DOHH2 (cell line): Measurements from ENCODE around the gene ICE2.

Experiments used
- H3F3A ChIP-seq: fragments of 200-600 bp; sonication (generic), shearing (Covaris generic); 2 replicates; pipeline ENCODE4 v1.6.0; 2016; ENCODE audit warnings: antibody characterized with exemption, mild to moderate bottlenecking; ENCODE audit not compliant: control insufficient read depth, insufficient read depth
- H3K27ac ChIP-seq: fragments of 200-600 bp; sonication (generic); 2 replicates; pipeline ENCODE4 v1.5.1; 2014; ENCODE audit warnings: low read depth, mild to moderate bottlenecking, low read length, moderate library complexity
- H3K27me3 ChIP-seq: fragments of 200-600 bp; sonication (generic); 2 replicates; pipeline ENCODE4 v1.6.1; 2014; ENCODE audit warnings: mild to moderate bottlenecking, low read length, mixed read lengths; ENCODE audit not compliant: control insufficient read depth
- H3K36me3 ChIP-seq: fragments of 200-600 bp; sonication (generic); 2 replicates; pipeline ENCODE4 v1.6.1; 2014; ENCODE audit warnings: mild to moderate bottlenecking, low read length, moderate library complexity, mixed read lengths; ENCODE audit not compliant: control insufficient read depth
- H3K4me1 ChIP-seq: fragments of 200-600 bp; sonication (generic); 2 replicates; pipeline ENCODE4 v1.6.1; 2014; ENCODE audit warnings: mild to moderate bottlenecking, low read length, mixed read lengths; ENCODE audit not compliant: control insufficient read depth
- H3K4me2 ChIP-seq: fragments of 200-600 bp; sonication (generic); 2 replicates; pipeline ENCODE4 v1.6.0; 2014; ENCODE audit warnings: mild to moderate bottlenecking, low read length, moderate library complexity
- H3K4me3 ChIP-seq: fragments of 200-600 bp; sonication (generic); 2 replicates; pipeline ENCODE4 v1.5.1; 2014; ENCODE audit warnings: mild to moderate bottlenecking, low read length, mixed read lengths
- H3K79me2 ChIP-seq: fragments of 200-600 bp; sonication (generic); 2 replicates; pipeline ENCODE4 v1.6.1; 2014; ENCODE audit warnings: mild to moderate bottlenecking, low read length, mixed read lengths; ENCODE audit not compliant: control insufficient read depth
- H3K9me2 ChIP-seq: fragments of 200-600 bp; sonication (generic); replicated peaks from 2 replicates; pipeline ENCODE4 v1.6.1; 2014; ENCODE audit warnings: mild to moderate bottlenecking, low read length, mixed read lengths; ENCODE audit not compliant: control insufficient read depth
- H3K9me3 ChIP-seq: fragments of 200-600 bp; sonication (generic); 2 replicates; pipeline ENCODE4 v1.6.1; 2014; ENCODE audit warnings: antibody characterized with exemption, low read length, mixed read lengths; ENCODE audit not compliant: control insufficient read depth, insufficient read depth
- H4K20me1 ChIP-seq: fragments of 200-600 bp; sonication (generic); 2 replicates; pipeline ENCODE4 v1.6.0; 2014; ENCODE audit warnings: low read depth, mild to moderate bottlenecking, antibody characterized with exemption, low read length, moderate library complexity; ENCODE audit not compliant: control insufficient read depth, insufficient read depth
- CTCF ChIP-seq: fragments of 200-600 bp; sonication (generic); IDR thresholded peaks from one replicate; pipeline ENCODE4 v1.5.1; 2014; ENCODE audit warnings: antibody characterized with exemption, mild to moderate bottlenecking, low read depth, low read length; ENCODE audit not compliant: poor library complexity, severe bottlenecking
- EZH2phosphoT487 ChIP-seq: fragments of 200-600 bp; sonication (generic); IDR thresholded peaks from 2 replicates; pipeline ENCODE4 v1.6.1; 2017; ENCODE audit warnings: borderline replicate concordance, mild to moderate bottlenecking, antibody characterized with exemption, low read length, moderate library complexity, mixed read lengths

ICE2 gene

GRCh38 chr15:60512937-60513336, 34.0 kb upstream of the ICE2 start:
- Histone ChIP-seq H3K4me1 (no peaks in the 10 kb centered on the region), H3K79me2 (no peaks in the 10 kb centered on the region), H3K9me3 (no peaks in the 10 kb centered on the region), H3K4me3 (no peak overlapping the region), H3F3A (no peaks in the 10 kb centered on the region), H3K36me3 (no peaks in the 10 kb centered on the region), H3K9me2 (no peaks in the 10 kb centered on the region), H3K27ac (no peak overlapping the region), H3K27me3 (peaks cover 4% of the 10 kb centered on the region), H4K20me1 (no peaks in the 10 kb centered on the region), H3K4me2 (no peak overlapping the region)
- TF ChIP-seq CTCF: no peak
- no peak for TF ChIP-seq EZH2phosphoT487

GRCh38 chr15:60511351-60512031, 32.5 kb upstream of the ICE2 start:
- Histone ChIP-seq H3K79me2 (no peaks in the 10 kb centered on the region), H3K9me2 (no peaks in the 10 kb centered on the region), H3K27ac (no peak overlapping the region), H3K4me1 (peaks cover 3% of the 10 kb centered on the region; the same call in 1 of the 2 replicates), H3K36me3 (no peaks in the 10 kb centered on the region), H3K4me3 (no peak overlapping the region), H3K27me3 (peaks cover 4% of the 10 kb centered on the region), H3K9me3 (no peaks in the 10 kb centered on the region), H4K20me1 (no peaks in the 10 kb centered on the region), H3K4me2 (no peak overlapping the region), H3F3A (no peaks in the 10 kb centered on the region)
- no peak for TF ChIP-seq CTCF
- TF ChIP-seq EZH2phosphoT487: no peak

- no peak overlapping the region for H3K4me2 ChIP-seq
- H4K20me1 ChIP-seq: no peaks in the 10 kb centered on the region
- H3K9me3 ChIP-seq: no peaks in the 10 kb centered on the region
- peaks cover 8% of the 10 kb centered on the region for H3K27me3 ChIP-seq
- H3K36me3 ChIP-seq: no peaks in the 10 kb centered on the region
- no peak overlapping the region for H3K27ac ChIP-seq
- peaks cover 3% of the 10 kb centered on the region; the same call in 1 of the 2 replicates for H3K4me1 ChIP-seq
- H3F3A ChIP-seq: no peaks in the 10 kb centered on the region
- H3K4me3 ChIP-seq: no peak overlapping the region
- TF ChIP-seq CTCF: no peak
- TF ChIP-seq EZH2phosphoT487: no peak
- no peaks in the 10 kb centered on the region for H3K9me2 ChIP-seq
- no peaks in the 10 kb centered on the region for H3K79me2 ChIP-seq
Observed at GRCh38 chr15:60510006-60510405, 31.1 kb upstream of the ICE2 start.
